ENCODE measurements around the gene TBL1X.
"Not testable (repeated sequence)": the region's sequence is repeated elsewhere in the genome, so short reads cannot be mapped to it uniquely, and the experiment has no call there.

The TBL1X gene

GRCh38 chrX:9745417-9746115, 280.7 kb downstream of the TBL1X start:
- no peak for DNase-seq (ENCODE audit: extremely low read depth in 1 of 2, low read depth in 1 of 2)

- DNase-seq (ENCODE audit: extremely low read depth in 1 of 2, low read depth in 1 of 2) = no peak
Measured at GRCh38 chrX:9746148-9746888, 281.5 kb downstream of the TBL1X start.

- DNase-seq (ENCODE audit: extremely low read depth in 1 of 2, low read depth in 1 of 2) = no peak
Measured at GRCh38 chrX:9747644-9748043, 282.8 kb downstream of the TBL1X start.

- DNase-seq (ENCODE audit: extremely low read depth in 1 of 2, low read depth in 1 of 2) = no peak
Measured at GRCh38 chrX:9749146-9749692, 284.4 kb downstream of the TBL1X start.

- no peak for DNase-seq (ENCODE audit: extremely low read depth in 1 of 2, low read depth in 1 of 2)
Measured at GRCh38 chrX:9757366-9757765, 292.5 kb downstream of the TBL1X start.

- DNase-seq (ENCODE audit: extremely low read depth in 1 of 2, low read depth in 1 of 2) = no peak
Measured at GRCh38 chrX:9758021-9758638, 293.3 kb downstream of the TBL1X start.

GRCh38 chrX:9759337-9759736, 294.5 kb downstream of the TBL1X start:
- no peak for DNase-seq (ENCODE audit: extremely low read depth in 1 of 2, low read depth in 1 of 2)

GRCh38 chrX:9765072-9765736, 300.3 kb downstream of the TBL1X start:
- no peak for DNase-seq (ENCODE audit: extremely low read depth in 1 of 2, low read depth in 1 of 2)

- no peak for DNase-seq (ENCODE audit: extremely low read depth in 1 of 2, low read depth in 1 of 2)
Measured at GRCh38 chrX:9765737-9766097, 300.9 kb downstream of the TBL1X start, which contains the start of gene GPR143. Gene GPR143 (minus strand): TSS chrX:9765847. CDS start chrX:9765817, 30 bp downstream.

GRCh38 chrX:9767375-9767774, 302.5 kb downstream of the TBL1X start:
- no peak for DNase-seq (ENCODE audit: extremely low read depth in 1 of 2, low read depth in 1 of 2)

- DNase-seq (ENCODE audit: extremely low read depth in 1 of 2, low read depth in 1 of 2) = not testable (repeated sequence)
Measured at GRCh38 chrX:9768321-9768839, 303.5 kb downstream of the TBL1X start.

- DNase-seq (ENCODE audit: extremely low read depth in 1 of 2, low read depth in 1 of 2) = no peak
Measured at GRCh38 chrX:9770319-9770718, 305.5 kb downstream of the TBL1X start.

GRCh38 chrX:9772943-9773342, 308.1 kb downstream of the TBL1X start:
- no peak for DNase-seq (ENCODE audit: extremely low read depth in 1 of 2, low read depth in 1 of 2)

- no peak for DNase-seq (ENCODE audit: extremely low read depth in 1 of 2, low read depth in 1 of 2)
Measured at GRCh38 chrX:9775930-9776329, 311.1 kb downstream of the TBL1X start.

- DNase-seq (ENCODE audit: extremely low read depth in 1 of 2, low read depth in 1 of 2) = no peak
Measured at GRCh38 chrX:9781941-9782340, 317.1 kb downstream of the TBL1X start.

GRCh38 chrX:9784332-9784731, 319.5 kb downstream of the TBL1X start:
- DNase-seq (ENCODE audit: extremely low read depth in 1 of 2, low read depth in 1 of 2) = no peak

- no peak for DNase-seq (ENCODE audit: extremely low read depth in 1 of 2, low read depth in 1 of 2)
Measured at GRCh38 chrX:9785254-9785943, 320.5 kb downstream of the TBL1X start.

GRCh38 chrX:9785944-9786797, 321.3 kb downstream of the TBL1X start, which contains the start of gene SHROOM2:
Gene SHROOM2 (plus strand): TSS chrX:9786429. CDS start chrX:9786546, 117 bp downstream.
- DNase-seq (ENCODE audit: extremely low read depth in 1 of 2, low read depth in 1 of 2) = no peak

Data from stimulated activated CD8-positive, alpha-beta memory T cell treated with anti-CD3 and anti-CD28 coated beads, Interleukin-7, amount 100 ng/mL, for 48 hours (primary cell).